ENCODE results near the gene NIBAN1.
"Not testable (repeated sequence)": the region's sequence is repeated elsewhere in the genome, so short reads cannot be mapped to it uniquely, and the experiment has no call there.

The NIBAN1 gene

DNA sequence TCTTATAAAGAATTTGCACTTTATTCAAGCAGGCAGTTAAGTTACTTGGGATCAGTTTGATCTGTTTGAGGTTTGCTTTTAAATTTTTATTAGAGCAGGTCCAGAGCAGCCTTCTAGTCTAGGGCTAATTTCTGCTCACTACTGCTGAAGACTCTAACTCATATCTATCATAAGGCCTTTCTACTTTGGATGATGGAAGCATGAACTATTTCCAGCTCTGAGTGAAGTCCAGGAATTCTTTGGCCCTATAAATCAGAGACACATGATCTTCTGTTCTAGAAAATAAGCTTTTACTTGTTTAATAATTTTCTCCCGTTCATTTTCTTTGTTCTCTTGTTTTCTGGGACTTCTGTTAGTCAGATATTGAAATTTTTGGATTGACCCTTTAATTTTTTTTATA lies 14.7 kb downstream of the NIBAN1 start:
- no peak overlapping the region for H3K4me3 ChIP-seq (ENCODE audit: low read depth, low read length)
- TF ChIP-seq, protein P1, sequence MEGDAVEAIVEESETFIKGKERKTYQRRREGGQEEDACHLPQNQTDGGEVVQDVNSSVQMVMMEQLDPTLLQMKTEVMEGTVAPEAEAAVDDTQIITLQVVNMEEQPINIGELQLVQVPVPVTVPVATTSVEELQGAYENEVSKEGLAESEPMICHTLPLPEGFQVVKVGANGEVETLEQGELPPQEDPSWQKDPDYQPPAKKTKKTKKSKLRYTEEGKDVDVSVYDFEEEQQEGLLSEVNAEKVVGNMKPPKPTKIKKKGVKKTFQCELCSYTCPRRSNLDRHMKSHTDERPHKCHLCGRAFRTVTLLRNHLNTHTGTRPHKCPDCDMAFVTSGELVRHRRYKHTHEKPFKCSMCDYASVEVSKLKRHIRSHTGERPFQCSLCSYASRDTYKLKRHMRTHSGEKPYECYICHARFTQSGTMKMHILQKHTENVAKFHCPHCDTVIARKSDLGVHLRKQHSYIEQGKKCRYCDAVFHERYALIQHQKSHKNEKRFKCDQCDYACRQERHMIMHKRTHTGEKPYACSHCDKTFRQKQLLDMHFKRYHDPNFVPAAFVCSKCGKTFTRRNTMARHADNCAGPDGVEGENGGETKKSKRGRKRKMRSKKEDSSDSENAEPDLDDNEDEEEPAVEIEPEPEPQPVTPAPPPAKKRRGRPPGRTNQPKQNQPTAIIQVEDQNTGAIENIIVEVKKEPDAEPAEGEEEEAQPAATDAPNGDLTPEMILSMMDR (IDR thresholded peaks at IDR 0.05; ENCODE audit: borderline replicate concordance, insufficient read depth, low read depth, low read length): no peak

GRCh38 chr1:184958554-184959353 lies 15.6 kb downstream of the NIBAN1 start:
- TF ChIP-seq, protein P1 (IDR thresholded peaks at IDR 0.05; ENCODE audit: borderline replicate concordance, insufficient read depth, low read depth, low read length): no peak
- H3K4me3 ChIP-seq (ENCODE audit: low read depth, low read length): no peak overlapping the region

DNA sequence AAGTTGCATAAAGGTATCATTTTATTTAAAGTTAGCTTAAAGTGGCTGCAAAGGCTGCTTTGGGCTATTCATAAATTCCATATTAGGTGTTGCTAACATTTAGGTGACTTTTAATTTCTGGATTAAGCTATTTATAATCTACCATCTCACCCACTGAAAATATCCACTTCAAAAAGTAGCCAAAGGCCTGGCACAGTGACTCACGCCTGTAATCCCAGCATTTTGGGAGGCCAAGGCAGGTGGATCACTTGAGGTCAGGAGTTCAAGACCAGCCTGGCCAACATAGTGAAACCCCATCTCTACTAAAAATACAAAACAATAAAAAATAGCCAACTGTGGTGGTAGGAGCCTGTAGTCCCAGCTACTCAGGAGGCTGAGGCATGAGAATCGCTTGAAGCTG lies 16.4 kb downstream of the NIBAN1 start:
- not testable (repeated sequence) for H3K4me3 ChIP-seq (ENCODE audit: low read depth, low read length)

DNA sequence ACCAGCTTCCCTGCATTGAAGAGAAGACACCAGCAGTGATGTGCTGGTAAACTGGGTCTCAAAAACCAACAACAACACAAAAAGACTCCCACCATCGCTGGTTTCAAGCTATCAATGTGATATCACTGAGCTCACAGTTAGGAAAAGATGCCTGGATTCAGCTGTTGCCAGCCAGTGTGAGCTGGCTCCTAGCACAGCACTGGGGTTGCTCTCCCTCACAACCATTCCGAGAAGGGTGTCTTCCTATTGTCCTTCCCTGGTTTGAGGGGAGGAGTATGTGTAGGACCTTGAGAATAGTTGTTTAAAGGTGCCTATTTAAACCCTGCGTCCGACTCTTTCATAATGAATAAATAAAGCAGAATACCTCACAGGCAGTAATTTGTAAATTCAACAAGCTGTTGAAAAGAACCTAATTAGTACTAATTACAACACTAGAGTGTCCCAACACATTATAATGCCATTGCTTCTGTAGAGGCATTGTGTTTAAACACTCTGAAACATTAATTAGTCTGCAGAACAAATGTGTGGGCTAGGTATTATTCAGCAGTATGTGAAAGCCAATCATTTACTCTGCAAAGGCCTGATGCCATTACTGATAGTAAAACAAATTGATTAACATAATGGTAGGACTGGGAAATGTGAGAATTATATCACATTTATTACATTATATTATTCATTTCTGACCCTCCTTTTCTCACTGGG lies 17.2 kb downstream of the NIBAN1 start:
- no peak overlapping the region for H3K4me3 ChIP-seq (ENCODE audit: low read depth, low read length)

DNA sequence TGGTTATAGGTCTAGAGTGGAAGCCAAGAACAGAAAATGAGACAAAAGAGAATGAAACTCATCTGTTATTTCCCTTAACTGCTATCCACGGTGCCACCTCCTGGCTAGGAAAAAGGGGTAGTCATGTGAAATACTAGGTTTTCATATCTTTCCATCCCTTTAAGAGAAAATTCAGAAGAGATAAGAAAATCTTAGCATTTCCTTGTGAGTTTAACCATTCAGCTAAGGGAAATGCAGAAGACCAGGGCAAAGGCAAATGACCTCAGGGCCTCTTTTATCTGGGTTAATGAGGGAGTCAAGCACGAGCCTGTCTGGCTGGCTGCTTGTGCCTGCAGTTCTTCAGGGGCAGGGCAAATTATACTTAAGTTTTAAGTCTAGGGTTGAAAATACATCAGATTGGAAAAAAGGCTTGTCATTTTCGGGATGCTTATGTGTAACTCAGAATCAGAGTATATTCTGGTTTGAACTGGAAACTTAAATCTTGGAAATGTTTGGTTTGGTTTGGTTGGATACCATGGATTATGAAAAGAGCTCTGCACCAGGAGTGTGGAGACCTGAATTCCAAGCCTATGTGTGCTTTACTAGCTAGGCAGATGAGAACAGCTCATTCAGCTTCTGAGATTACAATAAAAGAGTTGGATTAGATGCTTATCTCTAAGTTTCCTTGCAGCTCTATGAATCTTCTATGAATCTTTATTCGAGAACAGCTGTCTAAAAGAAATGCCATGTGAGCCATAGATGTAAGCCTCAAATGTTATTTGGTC lies 19.9 kb downstream of the NIBAN1 start:
- no peak overlapping the region for H3K4me3 ChIP-seq (ENCODE audit: low read depth, low read length)
- TF ChIP-seq, protein P1 (IDR thresholded peaks at IDR 0.05; ENCODE audit: borderline replicate concordance, insufficient read depth, low read depth, low read length): no peak

More for the DNA sequence above, 17.2 kb downstream of the NIBAN1 start:
- TF ChIP-seq, protein P1 (IDR thresholded peaks at IDR 0.05; ENCODE audit: borderline replicate concordance, insufficient read depth, low read depth, low read length): no peak

DNA sequence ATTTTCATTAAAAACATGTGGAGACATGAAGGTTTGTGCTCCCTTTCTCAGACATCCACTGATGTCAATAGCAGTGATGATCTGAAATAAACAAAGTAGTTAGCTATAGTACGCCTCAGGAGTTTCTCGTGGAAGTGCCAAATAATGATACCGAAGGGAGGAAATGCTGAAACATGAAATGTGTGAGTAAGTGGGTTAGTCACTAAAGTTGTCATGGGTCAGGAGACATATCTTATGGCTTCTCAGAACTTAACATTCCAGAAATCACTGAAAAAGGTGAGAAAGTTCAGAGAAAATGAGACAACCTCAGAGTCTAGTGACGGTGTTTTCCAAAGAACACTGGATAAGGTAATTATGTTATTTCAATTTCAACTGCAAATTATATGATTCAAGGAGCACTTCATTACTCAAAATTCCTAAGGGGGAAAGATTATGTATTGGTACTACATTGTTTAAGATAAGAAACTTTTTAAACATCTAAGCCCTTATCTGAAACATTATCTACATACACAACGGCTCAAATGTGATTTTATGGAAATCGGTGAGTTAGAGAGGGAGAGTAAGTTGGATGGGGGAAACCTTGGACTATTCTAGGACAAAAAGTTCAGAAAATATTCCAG lies 20.6 kb downstream of the NIBAN1 start:
- no peak overlapping the region for H3K4me3 ChIP-seq (ENCODE audit: low read depth, low read length)
- TF ChIP-seq, protein P1 (IDR thresholded peaks at IDR 0.05; ENCODE audit: borderline replicate concordance, insufficient read depth, low read depth, low read length): no peak

DNA sequence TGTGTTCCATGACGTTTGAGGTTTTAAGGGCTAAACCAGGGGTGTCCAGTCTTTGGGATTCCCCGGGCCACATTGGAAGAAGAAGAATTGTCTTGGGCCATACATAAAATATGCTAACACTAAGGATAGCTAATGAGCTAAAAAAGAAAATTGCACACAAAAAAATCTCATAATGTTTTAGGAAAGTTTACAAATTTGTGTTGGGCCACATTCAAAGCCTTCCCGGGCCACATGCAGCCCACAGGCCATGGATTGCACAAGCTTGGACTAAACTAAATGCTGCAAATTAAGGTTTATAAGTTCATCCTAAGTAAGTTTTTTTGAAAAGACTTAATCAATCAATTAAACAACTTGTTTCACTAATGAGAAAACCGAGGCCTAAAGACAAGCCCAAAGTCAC lies 21.9 kb downstream of the NIBAN1 start:
- TF ChIP-seq, protein P1 (IDR thresholded peaks at IDR 0.05; ENCODE audit: borderline replicate concordance, insufficient read depth, low read depth, low read length): no peak
- H3K4me3 ChIP-seq (ENCODE audit: low read depth, low read length): no peak overlapping the region

All from GM12875 (cell line).